ENCODE results near the gene DAB2IP.

Gene DAB2IP

GRCh38 chr9:121752929-121753328 is 101.5 kb downstream of the DAB2IP start:
- no peaks in the 10 kb centered on the region for H3K36me3 ChIP-seq (ENCODE audit: insufficient read depth, low read length)
- no peak overlapping the region for H2AFZ ChIP-seq (ENCODE audit: low read depth, low read length)
- peaks cover 12% of the 10 kb centered on the region for H3K4me1 ChIP-seq (ENCODE audit: insufficient read depth, low read length)
- no peak overlapping the region for H3K4me3 ChIP-seq (ENCODE audit: low read length)
- no peaks in the 10 kb centered on the region for H3K9me3 ChIP-seq (ENCODE audit: low read length)
- H3K27me3 ChIP-seq (ENCODE audit: insufficient read depth, low read length) = no peaks in the 10 kb centered on the region

- no peak overlapping the region for H3K4me3 ChIP-seq (ENCODE audit: low read length)
- peaks cover 11% of the 10 kb centered on the region for H3K4me1 ChIP-seq (ENCODE audit: insufficient read depth, low read length)
- H2AFZ ChIP-seq (ENCODE audit: low read depth, low read length) = no peak overlapping the region
- no peaks in the 10 kb centered on the region for H3K27me3 ChIP-seq (ENCODE audit: insufficient read depth, low read length)
- no peaks in the 10 kb centered on the region for H3K9me3 ChIP-seq (ENCODE audit: low read length)
- peaks cover 6% of the 10 kb centered on the region for H3K36me3 ChIP-seq (ENCODE audit: insufficient read depth, low read length)
These were observed 102.6 kb downstream of the DAB2IP start for GRCh38 chr9:121753802-121754654.

GRCh38 chr9:121754655-121755436 is 103.4 kb downstream of the DAB2IP start:
- Histone ChIP-seq H3K4me3 (ENCODE audit: low read length) (no peak overlapping the region), H2AFZ (ENCODE audit: low read depth, low read length) (no peak overlapping the region), H3K36me3 (ENCODE audit: insufficient read depth, low read length) (peaks cover 12% of the 10 kb centered on the region)

GRCh38 chr9:121755581-121755980 is 104.1 kb downstream of the DAB2IP start:
- no peaks in the 10 kb centered on the region for H3K27me3 ChIP-seq (ENCODE audit: insufficient read depth, low read length)
- peaks cover 2% of the 10 kb centered on the region for H3K4me1 ChIP-seq (ENCODE audit: insufficient read depth, low read length)
- H3K36me3 ChIP-seq (ENCODE audit: insufficient read depth, low read length) = peaks cover 19% of the 10 kb centered on the region
- H3K4me3 ChIP-seq (ENCODE audit: low read length) = no peak overlapping the region
- no peaks in the 10 kb centered on the region for H3K9me3 ChIP-seq (ENCODE audit: low read length)
- H2AFZ ChIP-seq (ENCODE audit: low read depth, low read length) = no peak overlapping the region

More at GRCh38 chr9:121754655-121755436, 103.4 kb downstream of the DAB2IP start:
- H3K9me3 ChIP-seq (ENCODE audit: low read length) = no peaks in the 10 kb centered on the region
- H3K4me1 ChIP-seq (ENCODE audit: insufficient read depth, low read length) = peaks cover 8% of the 10 kb centered on the region
- H3K27me3 ChIP-seq (ENCODE audit: insufficient read depth, low read length) = no peaks in the 10 kb centered on the region

- Histone ChIP-seq H3K4me1 (ENCODE audit: insufficient read depth, low read length) (no peaks in the 10 kb centered on the region), H3K4me3 (ENCODE audit: low read length) (no peak overlapping the region), H3K9me3 (ENCODE audit: low read length) (no peaks in the 10 kb centered on the region), H2AFZ (ENCODE audit: low read depth, low read length) (no peak overlapping the region), H3K36me3 (ENCODE audit: insufficient read depth, low read length) (peaks cover 24% of the 10 kb centered on the region), H3K27me3 (ENCODE audit: insufficient read depth, low read length) (no peaks in the 10 kb centered on the region)
These were observed 105.2 kb downstream of the DAB2IP start for GRCh38 chr9:121756474-121757280.

- Histone ChIP-seq H2AFZ (ENCODE audit: low read depth, low read length) (no peak overlapping the region), H3K27me3 (ENCODE audit: insufficient read depth, low read length) (no peaks in the 10 kb centered on the region), H3K9me3 (ENCODE audit: low read length) (no peaks in the 10 kb centered on the region), H3K4me1 (ENCODE audit: insufficient read depth, low read length) (no peaks in the 10 kb centered on the region), H3K36me3 (ENCODE audit: insufficient read depth, low read length) (peaks cover 24% of the 10 kb centered on the region), H3K4me3 (ENCODE audit: low read length) (no peak overlapping the region)
These were observed 105.8 kb downstream of the DAB2IP start for GRCh38 chr9:121757281-121757585.

- Histone ChIP-seq H3K9me3 (ENCODE audit: low read length) (no peaks in the 10 kb centered on the region), H3K4me1 (ENCODE audit: insufficient read depth, low read length) (no peaks in the 10 kb centered on the region)
These were observed 107.3 kb downstream of the DAB2IP start for GRCh38 chr9:121758693-121759092.

GRCh38 chr9:121759996-121760395 is 108.6 kb downstream of the DAB2IP start:
- H3K36me3 ChIP-seq (ENCODE audit: insufficient read depth, low read length) = peaks cover 31% of the 10 kb centered on the region
- H3K27me3 ChIP-seq (ENCODE audit: insufficient read depth, low read length) = no peaks in the 10 kb centered on the region
- no peaks in the 10 kb centered on the region for H3K9me3 ChIP-seq (ENCODE audit: low read length)
- H3K4me1 ChIP-seq (ENCODE audit: insufficient read depth, low read length) = no peaks in the 10 kb centered on the region
- H3K4me3 ChIP-seq (ENCODE audit: low read length) = no peak overlapping the region
- no peak overlapping the region for H2AFZ ChIP-seq (ENCODE audit: low read depth, low read length)

More at GRCh38 chr9:121758693-121759092, 107.3 kb downstream of the DAB2IP start:
- no peak overlapping the region for H2AFZ ChIP-seq (ENCODE audit: low read depth, low read length)
- no peak overlapping the region for H3K4me3 ChIP-seq (ENCODE audit: low read length)
- peaks cover 28% of the 10 kb centered on the region for H3K36me3 ChIP-seq (ENCODE audit: insufficient read depth, low read length)
- H3K27me3 ChIP-seq (ENCODE audit: insufficient read depth, low read length) = no peaks in the 10 kb centered on the region

GRCh38 chr9:121760571-121760970 is 109.1 kb downstream of the DAB2IP start:
- H3K9me3 ChIP-seq (ENCODE audit: low read length) = no peaks in the 10 kb centered on the region
- H3K36me3 ChIP-seq (ENCODE audit: insufficient read depth, low read length) = peaks cover 34% of the 10 kb centered on the region
- H3K4me3 ChIP-seq (ENCODE audit: low read length) = no peak overlapping the region
- H3K27me3 ChIP-seq (ENCODE audit: insufficient read depth, low read length) = no peaks in the 10 kb centered on the region
- H2AFZ ChIP-seq (ENCODE audit: low read depth, low read length) = no peak overlapping the region
- no peaks in the 10 kb centered on the region for H3K4me1 ChIP-seq (ENCODE audit: insufficient read depth, low read length)

- no peaks in the 10 kb centered on the region for H3K9me3 ChIP-seq (ENCODE audit: low read length)
- peaks cover 56% of the 10 kb centered on the region for H3K36me3 ChIP-seq (ENCODE audit: insufficient read depth, low read length)
- no peak overlapping the region for H3K4me3 ChIP-seq (ENCODE audit: low read length)
- no peaks in the 10 kb centered on the region for H3K27me3 ChIP-seq (ENCODE audit: insufficient read depth, low read length)
- no peaks in the 10 kb centered on the region for H3K4me1 ChIP-seq (ENCODE audit: insufficient read depth, low read length)
- H2AFZ ChIP-seq (ENCODE audit: low read depth, low read length) = no peak overlapping the region
These were observed 111.7 kb downstream of the DAB2IP start for GRCh38 chr9:121763131-121763530.

GRCh38 chr9:121763561-121764370 is 112.3 kb downstream of the DAB2IP start:
- H3K9me3 ChIP-seq (ENCODE audit: low read length) = no peaks in the 10 kb centered on the region
- no peak overlapping the region for H3K4me3 ChIP-seq (ENCODE audit: low read length)
- H2AFZ ChIP-seq (ENCODE audit: low read depth, low read length) = no peak overlapping the region
- H3K4me1 ChIP-seq (ENCODE audit: insufficient read depth, low read length) = no peaks in the 10 kb centered on the region
- no peaks in the 10 kb centered on the region for H3K27me3 ChIP-seq (ENCODE audit: insufficient read depth, low read length)
- H3K36me3 ChIP-seq (ENCODE audit: insufficient read depth, low read length) = peaks cover 58% of the 10 kb centered on the region

GRCh38 chr9:121764371-121764730 is 112.9 kb downstream of the DAB2IP start:
- Histone ChIP-seq H3K27me3 (ENCODE audit: insufficient read depth, low read length) (no peaks in the 10 kb centered on the region), H3K36me3 (ENCODE audit: insufficient read depth, low read length) (peaks cover 61% of the 10 kb centered on the region), H3K4me1 (ENCODE audit: insufficient read depth, low read length) (no peaks in the 10 kb centered on the region), H3K9me3 (ENCODE audit: low read length) (no peaks in the 10 kb centered on the region), H3K4me3 (ENCODE audit: low read length) (no peak overlapping the region), H2AFZ (ENCODE audit: low read depth, low read length) (no peak overlapping the region)

Measured in neuron (in vitro differentiated cells).